Measurements from ENCODE around the gene RTL1. TPM values are rescaled to one million over a fixed set of nuclear protein-coding genes. Genes with fewer than 3 reads are reported as not detected.

Gene RTL1
- total RNA-seq, 1 donor from 2014 or later, result not detected

- no peaks in the 10 kb centered on the region for H3K36me3 Mint-ChIP-seq (ENCODE audit: unreplicated experiment)
- no peak overlapping the region for H3K27ac Mint-ChIP-seq (ENCODE audit: unreplicated experiment)
Observed at GRCh38 chr14:100882026-100882967, 21.2 kb downstream of the RTL1 start.

GRCh38 chr14:100881211-100882025, 22.1 kb downstream of the RTL1 start:
- H3K4me1 Mint-ChIP-seq (ENCODE audit: unreplicated experiment), result no peaks in the 10 kb centered on the region
- no peak overlapping the region for H3K27ac Mint-ChIP-seq (ENCODE audit: unreplicated experiment)
- no peak for TF ChIP-seq CTCF (IDR thresholded peaks at IDR 0.05)
- no peak overlapping the region for H3K4me3 Mint-ChIP-seq (ENCODE audit: unreplicated experiment)
- H3K27me3 Mint-ChIP-seq (ENCODE audit: unreplicated experiment), result peaks cover 15% of the 10 kb centered on the region
- no peak for DNase-seq (ENCODE audit: extremely low spot score, unreplicated experiment)
- peaks cover 9% of the 10 kb centered on the region for H3K9me3 Mint-ChIP-seq (ENCODE audit: unreplicated experiment)
- no peaks in the 10 kb centered on the region for H3K36me3 Mint-ChIP-seq (ENCODE audit: unreplicated experiment)

More at GRCh38 chr14:100882026-100882967, 21.2 kb downstream of the RTL1 start:
- TF ChIP-seq CTCF (IDR thresholded peaks at IDR 0.05), result no peak
- H3K27me3 Mint-ChIP-seq (ENCODE audit: unreplicated experiment), result peaks cover 15% of the 10 kb centered on the region
- H3K4me1 Mint-ChIP-seq (ENCODE audit: unreplicated experiment), result no peaks in the 10 kb centered on the region
- H3K4me3 Mint-ChIP-seq (ENCODE audit: unreplicated experiment), result no peak overlapping the region
- DNase-seq (ENCODE audit: extremely low spot score, unreplicated experiment), result no peak
- peaks cover 9% of the 10 kb centered on the region for H3K9me3 Mint-ChIP-seq (ENCODE audit: unreplicated experiment)

- H3K36me3 Mint-ChIP-seq (ENCODE audit: unreplicated experiment), result no peaks in the 10 kb centered on the region
- TF ChIP-seq CTCF (IDR thresholded peaks at IDR 0.05), result no peak
- H3K27ac Mint-ChIP-seq (ENCODE audit: unreplicated experiment), result no peak overlapping the region
- H3K27me3 Mint-ChIP-seq (ENCODE audit: unreplicated experiment), result peaks cover 7% of the 10 kb centered on the region
- H3K9me3 Mint-ChIP-seq (ENCODE audit: unreplicated experiment), result peaks cover 9% of the 10 kb centered on the region
- no peak for DNase-seq (ENCODE audit: extremely low spot score, unreplicated experiment)
- H3K4me3 Mint-ChIP-seq (ENCODE audit: unreplicated experiment), result no peak overlapping the region
- no peaks in the 10 kb centered on the region for H3K4me1 Mint-ChIP-seq (ENCODE audit: unreplicated experiment)
Observed at GRCh38 chr14:100880271-100881101, 23.0 kb downstream of the RTL1 start.

GRCh38 chr14:100879782-100880181, 23.7 kb downstream of the RTL1 start:
- H3K9me3 Mint-ChIP-seq (ENCODE audit: unreplicated experiment), result peaks cover 9% of the 10 kb centered on the region
- no peak overlapping the region for H3K27ac Mint-ChIP-seq (ENCODE audit: unreplicated experiment)
- no peak for DNase-seq (ENCODE audit: extremely low spot score, unreplicated experiment)
- no peaks in the 10 kb centered on the region for H3K36me3 Mint-ChIP-seq (ENCODE audit: unreplicated experiment)
- no peak overlapping the region for H3K4me3 Mint-ChIP-seq (ENCODE audit: unreplicated experiment)
- peaks cover 3% of the 10 kb centered on the region for H3K27me3 Mint-ChIP-seq (ENCODE audit: unreplicated experiment)
- TF ChIP-seq CTCF (IDR thresholded peaks at IDR 0.05), result no peak
- no peaks in the 10 kb centered on the region for H3K4me1 Mint-ChIP-seq (ENCODE audit: unreplicated experiment)
